GM12874 (cell line): ENCODE measurements around the gene KIAA0825.
A peak's percentile ranks its signal among the peaks of the same experiment; 100 is the strongest.

Experiments
- TF ChIP-seq, protein P1 (sequence below): IDR thresholded peaks from 2 replicates; pipeline ENCODE4 v1.5.1; 2011; ENCODE audit warnings: low read depth, mild to moderate bottlenecking, control low read depth, low read length, moderate library complexity; ENCODE audit not compliant: insufficient read depth

The KIAA0825 gene

DNA sequence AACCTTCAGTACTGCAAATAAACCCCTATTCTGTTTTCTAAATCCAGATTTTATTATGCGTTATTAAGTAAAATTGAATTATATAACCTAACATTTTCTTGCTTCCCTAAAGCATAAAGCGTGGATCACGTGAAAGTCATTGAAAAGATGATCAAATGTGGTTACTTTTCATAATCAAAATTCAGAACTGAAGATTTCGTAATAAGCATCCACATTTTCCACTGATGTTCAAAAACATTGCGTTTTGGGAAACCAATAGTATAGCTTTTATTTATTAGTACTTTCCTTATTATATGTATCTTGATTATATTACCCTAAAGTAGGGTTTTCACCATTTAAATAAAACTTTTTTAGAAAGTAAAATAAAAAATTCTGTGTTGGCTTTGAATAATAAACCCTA, 1.9 kb upstream of the KIAA0825 start:
- TF ChIP-seq, protein P1, sequence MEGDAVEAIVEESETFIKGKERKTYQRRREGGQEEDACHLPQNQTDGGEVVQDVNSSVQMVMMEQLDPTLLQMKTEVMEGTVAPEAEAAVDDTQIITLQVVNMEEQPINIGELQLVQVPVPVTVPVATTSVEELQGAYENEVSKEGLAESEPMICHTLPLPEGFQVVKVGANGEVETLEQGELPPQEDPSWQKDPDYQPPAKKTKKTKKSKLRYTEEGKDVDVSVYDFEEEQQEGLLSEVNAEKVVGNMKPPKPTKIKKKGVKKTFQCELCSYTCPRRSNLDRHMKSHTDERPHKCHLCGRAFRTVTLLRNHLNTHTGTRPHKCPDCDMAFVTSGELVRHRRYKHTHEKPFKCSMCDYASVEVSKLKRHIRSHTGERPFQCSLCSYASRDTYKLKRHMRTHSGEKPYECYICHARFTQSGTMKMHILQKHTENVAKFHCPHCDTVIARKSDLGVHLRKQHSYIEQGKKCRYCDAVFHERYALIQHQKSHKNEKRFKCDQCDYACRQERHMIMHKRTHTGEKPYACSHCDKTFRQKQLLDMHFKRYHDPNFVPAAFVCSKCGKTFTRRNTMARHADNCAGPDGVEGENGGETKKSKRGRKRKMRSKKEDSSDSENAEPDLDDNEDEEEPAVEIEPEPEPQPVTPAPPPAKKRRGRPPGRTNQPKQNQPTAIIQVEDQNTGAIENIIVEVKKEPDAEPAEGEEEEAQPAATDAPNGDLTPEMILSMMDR, result no peak

DNA sequence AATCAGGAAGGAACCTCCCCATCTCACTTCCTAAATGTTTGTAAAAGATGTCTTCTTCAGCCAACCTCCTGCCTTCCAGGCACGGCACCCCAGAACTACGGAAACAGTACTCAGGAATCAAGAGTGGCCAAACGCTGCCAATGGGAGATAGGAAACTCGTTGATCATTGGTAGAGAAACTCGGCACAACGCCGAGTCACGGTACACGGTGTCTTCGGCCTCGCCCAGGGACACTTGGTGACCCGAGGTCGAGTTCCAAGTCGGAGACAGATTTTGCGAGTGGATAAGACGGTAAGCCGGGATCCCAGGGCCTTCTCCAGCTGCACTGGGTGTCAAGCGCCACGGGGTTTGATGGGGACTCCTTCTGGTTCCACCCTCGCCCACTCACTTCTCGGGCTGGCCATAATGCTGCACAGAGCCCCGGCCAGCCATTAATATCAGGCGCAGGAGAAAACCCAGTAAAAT, 343 bp downstream of the KIAA0825 start:
- TF ChIP-seq, protein P1, result no peak

DNA sequence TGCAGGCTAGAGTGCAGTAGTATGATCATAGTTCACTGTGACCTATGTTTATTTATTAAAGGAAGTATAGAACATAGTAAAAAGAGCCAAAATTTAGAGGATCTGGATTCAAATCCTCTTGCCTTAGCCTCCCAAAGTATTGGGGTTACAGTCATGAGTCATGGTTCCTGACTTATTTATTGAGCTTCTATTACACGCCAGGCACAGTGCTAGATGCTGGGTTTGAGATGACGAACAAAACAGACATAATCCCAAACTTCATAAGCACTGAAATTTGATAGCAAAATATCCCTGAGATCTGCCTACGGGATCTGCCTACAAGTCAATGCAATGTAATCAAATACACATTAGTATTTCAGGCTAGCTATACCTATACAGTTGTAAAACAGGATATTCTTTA, 2.5 kb downstream of the KIAA0825 start:
- TF ChIP-seq, protein P1, result no peak

DNA sequence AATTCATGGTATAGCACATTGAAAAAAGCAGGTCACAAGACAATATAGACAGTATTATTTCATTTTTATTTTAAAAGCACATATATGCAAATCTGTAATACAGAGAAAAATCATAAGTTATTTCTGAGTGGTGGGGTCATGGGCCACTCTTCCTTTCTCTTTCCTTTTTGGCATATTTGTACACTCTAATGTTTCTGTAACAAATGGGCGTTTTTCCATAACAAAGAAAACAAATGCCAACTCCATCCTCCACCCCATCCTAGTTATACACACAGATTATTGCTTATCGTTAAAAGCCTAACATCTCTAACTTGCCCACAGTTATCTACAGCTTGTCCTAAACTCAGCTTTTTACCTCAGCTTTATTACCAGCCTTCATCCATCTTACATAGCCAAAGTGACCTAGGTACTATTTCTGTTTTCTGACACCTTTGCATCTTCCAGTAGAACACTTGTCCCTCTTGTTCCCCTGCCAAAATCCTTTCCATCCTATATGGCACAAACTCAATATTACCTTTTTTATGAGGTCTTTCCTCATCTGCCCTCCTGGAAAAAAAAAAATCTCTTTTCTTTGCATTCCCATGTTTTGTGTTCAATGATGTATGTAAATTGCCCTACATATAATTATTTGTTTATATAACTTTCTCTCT, 4.1 kb downstream of the KIAA0825 start:
- TF ChIP-seq, protein P1, result no peak

DNA sequence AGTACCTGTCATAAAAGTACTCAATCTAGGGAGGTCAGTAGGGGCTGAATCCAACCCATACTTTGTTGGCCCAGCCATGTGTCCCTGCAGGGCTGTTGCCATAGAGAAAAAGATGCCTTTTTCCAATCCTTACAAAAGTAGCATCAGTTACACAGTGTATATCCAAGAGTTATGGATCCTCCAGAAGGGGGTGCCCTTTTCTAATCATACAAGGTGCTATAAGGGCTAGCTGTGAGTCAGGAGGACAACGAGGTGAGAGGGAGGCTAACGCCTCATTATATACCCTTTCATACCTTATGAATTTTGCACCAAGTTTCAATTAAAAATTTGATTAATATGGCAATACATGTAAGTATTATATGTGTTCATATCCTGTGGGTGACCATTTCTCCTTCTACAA, 4.8 kb downstream of the KIAA0825 start:
- TF ChIP-seq, protein P1, result peak; percentile 14; the same call in 1 of the 2 replicates

DNA sequence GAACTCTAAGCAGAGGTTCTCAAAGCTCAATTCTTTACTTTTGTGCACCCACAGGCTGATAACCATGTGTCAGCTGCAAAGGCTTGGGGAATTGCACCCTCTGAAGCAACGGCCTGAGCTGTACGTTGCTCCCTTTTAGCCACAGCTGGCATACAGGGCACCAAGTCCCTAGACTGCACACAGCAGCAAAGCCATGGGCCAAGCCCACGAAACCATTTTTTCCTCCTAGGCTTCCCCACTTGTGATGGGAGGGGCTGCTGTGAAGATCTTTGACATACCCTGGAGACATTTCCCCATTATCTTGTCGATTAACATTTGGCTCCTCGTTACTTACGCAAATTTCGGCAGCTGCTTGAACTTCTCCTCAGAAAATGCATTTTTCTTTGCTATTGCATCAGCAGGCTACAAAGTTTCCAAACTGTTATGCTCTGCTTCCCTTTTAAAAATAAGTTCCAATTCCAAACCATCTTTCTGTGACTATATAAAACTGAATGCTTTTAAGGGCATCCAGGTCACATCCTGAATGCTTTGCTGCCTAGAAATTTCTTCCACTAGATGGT, 23.0 kb downstream of the KIAA0825 start:
- TF ChIP-seq, protein P1, result no peak

DNA sequence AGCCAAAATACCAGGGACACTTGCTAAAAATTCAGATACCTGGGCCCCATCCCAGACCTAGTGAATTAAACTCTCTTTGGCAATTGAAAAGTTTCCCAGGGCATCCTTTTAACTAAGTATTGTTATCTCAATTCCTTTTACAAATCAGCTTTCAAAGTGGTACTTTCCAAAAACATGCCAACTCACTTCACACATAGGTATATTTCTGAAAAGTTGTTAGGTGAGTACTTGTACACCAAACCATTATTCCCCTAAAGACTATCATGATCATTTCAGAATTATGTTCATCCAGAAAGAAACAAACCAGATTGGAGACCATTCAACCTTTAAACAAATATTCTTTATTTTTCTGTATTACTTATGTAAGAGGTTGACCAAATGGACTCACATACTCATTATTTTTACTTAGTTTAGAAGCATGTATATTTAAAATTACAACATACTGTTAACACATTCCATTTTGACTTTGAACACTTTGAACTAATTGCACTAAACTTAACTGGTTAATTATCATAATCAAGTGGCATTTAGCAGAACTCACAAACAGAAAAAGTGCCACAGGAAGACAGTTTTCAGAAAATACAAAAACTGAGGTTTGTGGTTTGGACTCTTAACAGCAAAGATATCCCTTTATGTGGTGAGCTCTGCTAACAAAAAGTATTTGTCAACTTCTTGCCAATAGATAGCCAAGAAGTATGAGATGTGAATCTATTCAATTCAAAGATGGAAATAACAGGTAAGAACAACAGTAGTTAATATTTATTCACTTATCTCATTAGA, 40.7 kb downstream of the KIAA0825 start:
- TF ChIP-seq, protein P1, result no peak
